Activated CD4-positive, alpha-beta T cell treated with anti-CD3 and anti-CD28 coated beads, Interleukin-2, amount 50 U/mL, for 48 hours (primary cell): ENCODE measurements around the gene RNF144A.
"Not testable (repeated sequence)": the region's sequence is repeated elsewhere in the genome, so short reads cannot be mapped to it uniquely, and the experiment has no call there.

Experiments used
- DNase-seq, 2 experiments: peaks; one replicate each; pipeline ENCODE4 v3.0.0-alpha.2; 2020

The RNF144A gene

DNA sequence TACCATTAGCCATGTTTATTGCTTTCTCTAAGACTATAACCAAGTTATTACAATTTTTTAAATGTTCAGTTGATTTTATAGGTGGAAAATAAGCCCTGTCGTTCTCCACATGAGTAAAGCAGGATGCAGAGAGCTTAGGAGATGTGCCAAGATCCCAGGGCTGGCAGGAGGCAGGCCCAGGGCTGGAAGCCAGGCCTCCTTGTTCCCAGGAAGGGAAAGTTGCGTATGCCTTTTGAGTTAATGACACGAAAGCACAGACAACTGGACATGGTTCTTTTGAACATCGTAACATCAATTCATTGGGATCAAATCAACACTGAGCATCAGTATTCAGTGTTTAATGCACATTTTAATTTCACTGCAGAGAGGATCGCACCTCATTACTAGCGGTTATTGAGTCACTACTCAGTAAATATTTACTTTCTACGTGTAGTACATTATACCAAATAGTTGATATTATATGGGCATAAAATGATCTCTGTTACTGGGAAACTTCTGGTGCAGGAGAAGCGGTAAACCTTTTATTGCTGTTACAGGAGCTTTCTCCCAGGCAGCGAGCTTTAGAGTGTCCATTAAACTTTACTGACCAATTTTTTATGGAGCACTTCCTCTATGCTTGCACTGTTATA lies 60.0 kb downstream of the RNF144A start:
- DNase-seq: no peak

DNA sequence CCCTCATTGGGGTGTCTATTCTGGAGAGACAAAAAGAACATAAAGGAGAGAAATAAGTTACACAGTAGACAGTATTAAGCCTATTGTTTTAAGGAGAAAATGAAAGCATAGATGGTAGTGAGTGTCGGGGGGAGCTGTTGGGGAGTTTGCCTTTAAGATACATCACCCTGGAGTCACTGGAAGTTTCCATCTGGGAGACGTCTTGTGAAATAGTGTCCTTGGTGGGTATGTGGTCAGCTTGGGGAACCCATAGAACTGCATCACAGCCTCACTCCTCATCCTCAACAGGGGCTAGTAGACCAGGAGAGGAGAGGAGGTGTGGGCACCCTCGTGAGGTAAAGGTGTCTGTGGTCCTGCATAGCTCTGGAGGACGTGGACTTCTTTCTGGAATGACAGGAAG lies 60.6 kb downstream of the RNF144A start:
- DNase-seq: no peak

DNA sequence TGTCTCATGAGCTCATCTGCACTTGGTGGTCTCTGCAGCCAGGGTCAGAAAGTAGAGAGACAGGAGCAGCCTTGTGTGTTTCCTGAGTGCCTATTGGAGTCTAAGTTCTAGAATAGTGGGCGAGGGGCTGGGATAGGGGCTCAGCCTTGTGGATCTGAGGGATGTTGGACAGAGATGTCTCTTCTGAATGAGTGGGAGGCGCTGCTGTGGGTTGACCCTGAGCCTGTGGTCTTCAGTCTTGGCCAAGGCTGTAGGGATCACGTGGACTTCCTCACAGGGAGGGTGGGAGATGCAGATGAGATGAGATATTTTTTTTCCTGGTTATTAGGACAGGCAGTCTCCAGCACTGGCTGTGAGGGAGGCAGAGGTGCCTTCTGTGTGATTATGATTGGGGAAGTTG lies 61.8 kb downstream of the RNF144A start:
- DNase-seq: no peak

DNA sequence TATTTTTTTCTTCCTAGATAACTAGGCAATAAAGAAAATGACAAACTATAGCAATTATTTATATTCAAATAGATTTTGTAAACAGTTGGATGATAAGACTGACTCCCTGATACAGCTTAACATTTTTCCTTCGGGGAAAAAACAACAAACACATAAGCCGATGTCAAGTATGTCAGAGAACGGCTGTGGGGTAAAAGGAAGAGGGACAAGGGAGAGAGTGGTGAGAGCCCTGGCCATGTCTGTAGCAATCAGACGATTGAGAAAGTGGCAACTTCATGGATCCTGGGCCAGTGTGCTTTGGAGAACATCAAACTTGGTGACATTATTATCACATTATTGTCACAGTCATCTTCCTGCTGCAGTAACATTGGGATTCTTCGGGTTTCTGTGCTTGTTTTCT lies 65.2 kb downstream of the RNF144A start:
- DNase-seq: no peak

DNA sequence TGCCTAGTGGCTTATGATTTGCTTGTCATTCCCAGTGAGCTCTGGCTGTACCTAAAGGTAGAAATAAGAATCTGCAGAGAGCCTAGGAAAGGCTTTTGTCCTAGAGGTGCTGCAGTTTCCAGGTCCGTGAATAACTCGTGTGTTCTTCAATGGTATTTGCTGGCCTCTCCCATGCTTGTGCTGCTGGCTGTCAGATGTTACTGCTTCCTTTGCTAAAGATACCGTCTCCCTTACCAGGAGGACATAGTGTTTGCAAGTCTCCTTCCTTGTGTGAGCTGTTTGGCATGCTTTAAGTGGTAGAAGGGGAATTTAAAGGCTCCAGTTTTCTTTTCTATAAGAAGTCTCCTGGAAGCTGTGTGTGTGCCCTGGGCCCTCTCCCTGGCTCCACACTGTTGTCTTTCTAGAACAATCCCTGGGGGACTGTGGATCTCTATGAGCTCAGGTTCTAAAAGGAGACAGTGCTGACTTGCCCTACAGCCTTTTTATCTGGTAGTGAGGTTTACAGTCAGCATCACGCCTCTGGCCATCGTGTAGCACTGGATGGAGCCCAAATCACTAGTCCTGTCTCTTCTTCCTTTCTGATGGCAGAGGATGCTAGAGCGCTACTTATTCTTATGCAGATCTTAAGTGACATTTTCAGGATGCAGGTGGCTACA lies 65.8 kb downstream of the RNF144A start:
- DNase-seq: no peak

DNA sequence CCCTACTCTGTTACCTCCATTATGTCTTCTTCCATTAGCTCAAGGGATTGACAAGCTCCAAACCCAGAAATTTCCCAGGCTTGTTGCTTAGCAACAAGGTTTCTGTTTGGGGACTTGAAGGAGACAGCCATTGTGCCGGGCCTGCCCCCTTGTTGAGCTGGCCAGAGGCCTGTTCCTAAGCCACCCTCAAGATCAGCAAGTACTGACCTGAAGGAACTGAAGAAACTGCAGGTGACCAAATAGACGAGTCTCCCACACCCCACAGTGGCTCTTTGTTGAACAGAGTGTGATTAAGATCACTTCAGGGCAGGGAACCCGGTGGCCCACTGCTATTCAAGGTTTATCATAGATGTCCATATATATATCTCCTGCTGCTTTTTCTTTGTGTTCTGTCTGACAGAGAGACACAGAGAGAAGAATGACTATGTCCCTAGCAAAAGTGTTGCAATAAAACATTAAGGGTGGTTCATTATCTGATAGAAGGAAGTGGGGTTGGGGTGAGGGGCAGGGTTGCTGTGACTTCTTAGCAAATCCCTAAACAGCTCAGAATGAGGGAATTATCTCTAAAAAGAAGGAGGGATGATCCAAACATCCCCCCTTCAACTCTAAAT lies 69.2 kb downstream of the RNF144A start:
- DNase-seq: no peak

DNA sequence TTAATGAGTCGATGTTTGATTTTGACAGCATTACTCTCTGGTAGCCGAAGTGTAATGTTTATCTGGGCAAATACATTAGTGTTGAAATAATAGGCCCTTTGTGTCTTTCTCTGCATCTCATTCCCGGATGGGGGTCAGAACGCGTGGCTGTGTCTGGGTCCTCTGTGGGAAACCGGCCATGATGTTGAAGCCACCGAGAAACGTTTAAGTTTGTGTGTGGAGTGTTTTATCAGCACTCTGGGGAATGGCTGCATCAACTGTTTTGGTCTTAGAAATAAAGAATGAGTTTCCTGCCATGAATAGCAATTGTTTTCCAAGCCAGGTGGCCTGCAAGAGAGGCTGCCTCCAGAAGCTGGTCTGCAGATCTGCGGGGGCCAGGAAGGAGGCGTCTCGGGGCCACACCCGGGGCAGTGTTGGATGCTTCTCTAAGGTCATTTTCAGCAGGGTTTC lies 69.7 kb downstream of the RNF144A start:
- no peak for DNase-seq

DNA sequence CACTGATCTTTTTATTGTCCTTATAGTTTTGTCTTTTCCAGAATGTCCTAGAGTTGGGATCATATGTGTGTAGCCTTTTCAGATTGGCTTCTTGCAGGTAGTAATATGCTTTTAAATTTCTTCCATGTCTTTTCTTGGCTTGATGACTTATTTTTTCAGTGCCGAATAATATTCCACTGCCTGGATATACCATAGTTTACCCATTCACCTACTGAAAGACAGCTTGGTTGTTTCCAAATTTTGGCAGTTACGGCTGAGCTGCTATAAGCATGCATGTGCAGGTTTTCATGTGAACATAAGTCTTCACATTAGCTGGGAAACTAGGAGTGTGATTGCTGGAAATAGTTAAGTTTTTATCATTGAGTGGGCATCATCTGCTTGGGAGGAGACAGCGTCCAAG lies 73.7 kb downstream of the RNF144A start:
- no peak for DNase-seq

DNA sequence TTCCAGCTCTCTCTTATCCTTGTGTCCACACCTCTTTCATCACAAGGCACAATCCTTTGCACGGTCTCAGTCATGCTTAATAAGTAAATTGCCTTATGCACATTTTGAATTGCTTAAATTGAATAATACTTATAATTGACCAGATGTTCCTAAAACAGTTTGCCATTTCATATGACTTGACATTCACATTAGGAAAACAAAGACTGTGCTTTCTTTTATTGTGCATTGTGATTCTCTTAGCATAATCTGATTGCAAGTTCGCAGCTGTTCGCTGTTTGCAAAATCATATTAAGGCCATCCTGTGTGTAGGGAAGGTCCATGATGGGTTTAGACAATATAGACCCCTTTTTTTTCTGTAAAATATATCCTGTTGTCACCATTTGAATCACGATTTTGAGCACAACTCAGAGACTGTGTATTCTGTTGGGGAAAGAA lies 75.6 kb downstream of the RNF144A start:
- DNase-seq: no peak

DNA sequence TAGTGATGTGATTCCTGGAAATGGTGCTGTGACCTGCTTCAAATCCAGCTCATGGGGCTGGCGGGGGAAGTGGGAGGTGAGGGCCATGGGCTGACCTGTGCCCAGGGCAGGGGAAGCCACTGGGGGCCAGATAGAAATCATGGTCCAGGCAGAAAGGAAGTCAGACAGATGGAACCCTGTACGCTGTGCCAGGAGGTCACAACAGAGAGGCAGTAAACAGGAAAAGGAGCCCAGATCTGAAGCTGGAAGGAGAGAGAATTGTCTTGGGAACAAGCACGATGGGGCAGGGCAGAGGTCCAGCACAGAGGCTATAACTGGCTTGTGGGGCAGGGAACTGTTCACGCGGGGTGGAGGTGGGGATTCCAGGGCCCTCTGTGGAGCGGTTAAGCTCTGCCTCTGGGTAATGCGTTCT lies 76.0 kb downstream of the RNF144A start:
- DNase-seq: no peak

DNA sequence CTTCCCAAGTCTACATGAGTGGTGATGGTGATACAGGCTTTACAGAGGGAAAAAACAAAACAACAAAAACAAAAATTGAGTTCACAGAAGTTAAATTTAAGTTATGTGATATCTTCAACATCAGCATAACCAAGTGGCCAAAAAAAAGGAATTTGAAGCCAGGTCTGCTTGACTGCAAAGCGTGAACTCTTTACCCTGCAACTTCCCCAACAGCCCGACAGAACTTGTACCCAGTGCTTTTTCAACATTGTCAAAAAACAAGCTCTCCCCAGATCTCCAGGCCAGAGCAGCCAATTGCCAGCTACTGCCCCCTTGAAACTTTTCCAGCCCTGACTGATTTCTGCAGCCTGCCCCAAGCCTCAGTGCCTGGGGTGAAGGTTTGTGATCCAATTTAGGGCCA lies 76.7 kb downstream of the RNF144A start:
- DNase-seq: no peak

DNA sequence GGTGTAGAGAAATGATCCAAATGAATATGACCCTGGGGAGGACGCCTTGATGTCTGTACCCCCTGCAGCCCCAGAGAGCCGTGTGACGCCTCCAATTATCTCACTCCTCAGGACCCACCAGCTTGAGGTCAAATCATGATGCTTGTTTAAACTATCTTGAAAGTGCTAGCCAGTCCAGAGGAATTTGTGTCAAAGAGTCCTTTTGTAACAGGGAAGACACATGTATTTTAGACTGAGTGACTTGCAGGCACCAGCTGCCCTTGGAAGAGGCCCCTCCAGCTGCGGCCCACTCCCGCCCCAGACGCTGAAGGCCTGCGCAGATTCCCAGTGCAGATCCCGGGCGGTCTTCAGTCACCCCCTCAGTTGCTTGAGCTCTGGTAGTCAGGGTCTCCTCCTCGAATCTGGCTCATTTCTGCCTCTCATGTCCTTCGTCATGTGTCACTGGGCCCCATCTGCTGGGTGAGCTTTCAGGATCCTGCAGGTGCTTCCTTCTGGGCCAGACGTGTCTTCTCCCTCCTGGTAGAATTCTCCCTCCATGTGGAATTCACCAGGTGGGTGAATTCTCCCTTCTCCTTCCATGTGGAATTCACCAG lies 77.4 kb downstream of the RNF144A start:
- no peak for DNase-seq

DNA sequence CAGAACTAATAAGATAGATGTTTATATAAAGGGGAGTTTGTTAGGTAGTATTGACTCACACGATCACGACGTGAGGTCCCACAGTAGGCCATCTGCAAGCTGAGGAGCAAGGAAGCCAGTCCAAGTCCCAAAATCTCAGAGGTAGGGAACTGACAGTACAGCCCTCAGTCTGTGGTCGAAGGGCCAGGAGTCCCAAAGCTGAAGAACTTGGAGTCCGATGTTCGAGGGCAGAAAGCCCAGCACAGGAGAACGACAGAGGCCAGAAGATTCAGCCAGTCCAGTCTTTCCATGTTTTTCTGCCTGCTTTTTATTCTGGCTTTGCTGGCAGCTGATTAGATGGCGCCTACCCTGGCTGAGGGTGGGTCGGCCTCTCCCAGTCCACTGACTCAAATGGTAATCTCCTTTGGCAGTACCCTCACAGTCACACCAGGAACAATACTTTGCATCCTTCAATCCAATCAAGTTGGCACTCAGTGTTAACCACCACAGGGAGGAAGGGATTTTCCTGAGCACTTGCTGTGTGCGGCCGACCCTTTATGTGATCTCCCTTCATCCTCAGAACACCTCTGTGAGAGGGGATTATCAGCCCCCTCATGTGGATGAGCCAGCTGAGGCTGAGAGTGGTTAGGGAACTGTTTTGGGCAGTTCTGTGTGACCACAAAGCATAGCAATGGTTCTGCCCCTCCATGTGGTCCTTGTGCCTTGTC lies 78.3 kb downstream of the RNF144A start:
- DNase-seq: no peak

DNA sequence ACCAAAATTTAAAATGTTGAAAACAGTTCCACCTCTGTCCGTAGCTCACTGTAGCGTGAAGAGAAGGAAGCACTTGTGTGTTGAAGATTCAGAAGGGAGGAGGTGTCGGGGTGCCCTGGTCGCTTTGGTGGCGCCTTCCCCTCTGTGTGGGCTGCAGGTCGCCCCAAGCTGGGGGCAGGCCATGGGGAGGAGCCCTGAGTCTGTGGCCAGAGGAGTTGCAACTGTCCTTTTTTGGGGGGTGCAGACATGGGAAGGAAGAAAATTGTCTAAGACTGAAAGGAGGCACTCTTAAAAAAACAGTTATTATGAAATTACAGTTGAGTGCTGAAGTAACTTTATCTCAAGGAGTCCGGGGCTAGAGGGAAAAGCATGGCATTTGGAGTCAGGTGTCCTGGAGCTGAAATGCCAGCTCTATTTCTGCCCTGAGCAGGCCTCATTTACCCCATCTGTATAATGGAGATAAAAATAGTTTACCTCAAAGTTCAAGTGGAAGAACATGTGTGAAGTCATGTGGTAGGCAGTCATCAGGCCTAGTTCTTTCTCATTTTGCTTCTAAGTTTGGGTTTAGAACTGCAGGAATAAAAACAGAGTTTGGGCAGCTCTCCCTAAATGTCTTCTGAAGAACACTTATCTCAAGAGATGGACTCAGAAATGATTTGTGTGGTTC lies 82.1 kb downstream of the RNF144A start:
- DNase-seq: no peak

DNA sequence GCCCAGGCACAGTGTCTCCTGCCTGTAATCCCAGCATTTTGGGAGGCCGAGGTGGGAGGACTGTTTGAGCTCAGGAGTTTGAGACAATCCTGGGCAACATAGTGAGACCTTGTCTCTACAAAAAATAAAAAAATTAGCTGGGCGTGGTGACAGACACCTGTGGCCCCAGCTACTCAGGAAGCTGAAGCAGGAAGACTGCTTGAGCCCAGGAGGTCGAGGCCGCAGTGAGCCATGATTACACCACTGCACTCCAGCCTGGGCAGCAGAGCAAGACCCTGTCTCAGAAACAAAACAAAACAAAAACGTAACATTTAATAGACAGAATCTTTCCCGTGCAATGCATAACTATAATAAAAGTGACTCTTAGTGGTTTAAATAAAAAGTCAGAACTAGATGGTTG lies 84.2 kb downstream of the RNF144A start:
- not testable (repeated sequence) for DNase-seq

DNA sequence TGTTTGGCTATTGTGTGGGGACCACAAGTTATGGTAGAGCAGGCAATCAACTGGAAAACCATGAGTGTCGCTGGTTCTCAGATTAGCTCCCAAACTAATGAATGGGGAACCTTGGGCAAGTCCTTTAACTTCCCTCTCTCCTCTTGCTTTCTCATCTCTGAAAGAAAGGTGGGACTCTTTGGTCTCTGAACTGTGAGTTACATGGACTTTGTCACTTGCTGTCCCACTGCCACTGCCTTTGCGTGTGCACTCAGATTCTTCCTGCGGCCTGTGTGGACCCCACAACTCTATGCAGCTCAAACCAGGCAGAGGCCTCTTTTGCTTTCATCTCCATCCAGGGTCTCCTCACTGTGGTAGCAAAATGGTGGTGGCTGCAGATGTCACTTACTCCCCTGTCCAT lies 86.7 kb downstream of the RNF144A start:
- no peak for DNase-seq

DNA sequence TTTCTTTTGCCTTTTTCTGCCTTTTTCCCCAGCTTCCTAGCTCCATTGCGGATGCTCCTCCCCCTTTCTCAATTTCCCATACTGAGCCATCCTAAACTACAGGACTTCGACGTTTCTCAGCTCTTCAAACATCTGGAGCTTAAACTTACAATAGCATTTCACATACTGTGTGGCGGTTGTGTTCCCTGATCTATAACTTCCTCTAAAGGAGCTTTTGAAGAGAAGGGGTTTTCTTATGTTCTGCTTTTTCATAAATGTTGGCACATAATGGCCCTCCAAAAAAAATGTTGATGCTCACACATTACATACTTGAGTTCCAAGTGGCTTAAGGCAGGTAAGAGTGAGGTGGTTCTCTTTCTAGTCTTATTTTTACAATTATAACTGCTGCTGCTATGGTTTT lies 87.4 kb downstream of the RNF144A start:
- no peak for DNase-seq

DNA sequence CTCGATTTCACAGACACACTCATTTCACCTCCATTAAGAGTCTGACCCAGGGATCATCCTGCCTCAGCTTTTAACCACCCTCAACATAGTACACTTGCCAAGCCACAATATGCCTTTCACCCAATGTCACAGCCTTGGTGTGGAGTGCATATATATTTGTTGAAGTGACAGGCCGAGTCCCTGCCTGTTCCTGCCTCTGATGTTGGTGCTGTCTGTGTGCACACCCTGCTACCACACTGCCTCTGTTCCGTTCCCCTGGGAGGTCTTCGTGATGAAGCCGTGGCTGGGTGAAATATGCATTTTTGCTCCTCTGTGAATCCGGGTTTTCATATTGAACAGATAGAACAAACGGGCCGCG lies 90.3 kb downstream of the RNF144A start:
- DNase-seq: no peak

DNA sequence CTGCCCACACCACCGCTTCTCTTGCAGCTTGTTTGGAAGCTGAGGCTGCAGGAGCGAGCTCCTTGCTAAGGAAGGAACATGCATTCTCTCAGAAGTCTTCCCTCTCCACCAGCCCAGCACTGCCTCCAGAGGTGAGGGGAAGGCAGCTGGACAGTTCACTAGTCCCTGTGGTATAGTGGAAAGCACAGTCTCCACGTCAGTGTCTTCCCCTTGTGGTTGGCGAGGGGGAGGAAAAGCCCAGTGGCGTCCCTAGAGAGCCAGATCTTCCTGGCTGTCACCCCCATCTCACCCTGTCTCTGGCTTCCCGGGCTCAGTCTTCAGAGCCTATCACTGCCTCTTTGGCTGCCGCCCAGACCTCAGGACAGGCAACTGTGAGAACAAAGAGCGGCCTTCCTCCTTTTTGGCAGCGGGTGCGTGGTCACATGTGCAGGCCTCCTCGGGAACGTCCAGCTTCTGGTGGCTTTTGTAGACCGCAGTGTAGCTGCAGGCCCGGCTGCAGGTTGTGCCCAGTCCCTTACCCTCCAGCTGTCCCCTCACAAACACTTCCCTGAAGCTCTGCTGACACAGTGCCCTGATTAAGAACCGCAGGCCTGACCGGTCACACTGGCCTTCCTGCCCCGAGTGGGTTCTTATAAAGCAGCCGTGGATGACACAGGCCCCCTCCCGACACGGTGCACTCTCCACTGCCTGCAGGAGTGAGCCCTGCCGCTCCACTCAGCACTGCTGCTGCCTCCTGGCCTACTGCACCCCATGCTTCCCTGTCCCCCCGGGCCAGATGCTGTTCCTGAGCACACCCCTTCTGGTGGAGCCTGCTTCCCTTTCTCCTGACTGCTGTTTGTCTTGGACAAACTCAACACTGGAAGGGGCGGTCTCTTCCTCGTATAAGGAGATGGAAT lies 90.9 kb downstream of the RNF144A start:
- no peak for DNase-seq

DNA sequence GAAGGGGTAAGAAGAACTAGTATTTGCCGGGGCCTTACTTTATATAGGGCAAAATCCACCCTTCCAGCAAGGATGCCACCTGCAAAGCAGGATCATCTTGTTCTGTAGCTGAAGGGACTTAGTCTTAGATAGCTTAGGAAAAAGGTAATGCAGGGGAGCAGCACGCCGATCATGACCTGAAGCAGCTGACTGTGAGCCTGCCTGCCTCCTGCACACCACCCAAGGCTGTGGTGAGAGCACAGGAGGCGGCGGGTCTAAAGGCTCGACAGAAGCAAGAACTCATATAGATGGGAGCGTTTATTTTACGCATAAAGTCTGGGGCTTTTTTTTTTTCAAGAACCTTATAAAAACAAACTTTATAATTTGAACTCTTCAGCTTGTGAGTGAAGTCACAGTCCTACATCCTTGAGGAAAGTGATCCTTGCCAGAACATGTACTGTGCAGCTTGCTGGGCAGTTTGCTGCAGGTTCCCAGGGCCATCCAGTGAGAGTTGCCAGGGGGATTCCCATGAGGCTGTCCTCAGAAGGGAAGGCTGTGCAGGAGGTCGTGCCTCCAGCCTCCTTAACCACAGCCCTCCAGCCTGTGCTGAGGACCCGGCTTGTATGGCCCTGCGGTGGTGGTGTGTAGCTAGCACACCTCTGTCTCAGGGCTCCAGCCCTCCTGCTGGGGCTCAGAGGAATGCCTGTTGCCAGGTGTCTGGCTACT lies 92.1 kb downstream of the RNF144A start:
- no peak for DNase-seq

DNA sequence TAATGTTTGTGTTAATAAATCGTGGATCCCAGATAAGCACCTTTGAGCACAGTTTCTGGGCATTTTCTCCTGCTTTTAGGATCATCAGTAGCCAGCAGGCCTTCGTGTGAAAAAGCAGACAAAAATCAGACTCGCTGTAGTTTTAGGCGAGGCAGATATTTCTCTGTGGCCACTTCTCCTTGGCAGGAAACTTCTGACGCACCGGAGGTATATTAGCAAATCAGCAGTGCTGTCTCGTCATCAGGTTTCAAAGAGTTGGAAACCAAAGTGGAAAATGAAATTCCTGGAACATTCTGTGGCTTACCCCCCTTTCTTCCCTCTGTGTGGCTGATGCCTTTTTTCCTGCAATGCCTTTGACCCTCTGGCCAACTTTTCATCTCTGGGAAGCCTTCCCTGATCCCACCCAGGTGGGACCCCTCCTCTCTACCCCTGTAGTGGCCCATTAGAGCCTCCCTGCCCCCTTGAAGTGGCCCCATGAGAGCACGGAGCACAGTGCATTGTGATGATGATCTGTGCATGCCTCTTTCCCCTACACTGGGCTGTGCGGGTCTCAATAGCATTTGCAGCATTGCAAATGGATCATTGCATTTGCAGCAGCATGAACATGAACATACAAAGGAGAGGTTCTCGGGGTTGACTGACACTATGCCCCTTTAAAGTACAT lies 93.3 kb downstream of the RNF144A start:
- DNase-seq: no peak
